Measurements from ENCODE around the gene PMM1. TPM values are rescaled to one million over a fixed set of nuclear protein-coding genes. Genes with fewer than 3 reads are reported as not detected.

PMM1 gene
- total RNA-seq, 1 experiment from 2014 or later = 19.8 TPM

GRCh38 chr22:41562461-41562860 lies 27.2 kb downstream of the PMM1 start:
- Histone ChIP-seq H2BK12ac (ENCODE audit: insufficient read length, low read depth, low read length) (no peak overlapping the region), H2BK20ac (ENCODE audit: low read depth, low read length, poor library complexity, severe bottlenecking) (no peak overlapping the region), H3K79me2 (ENCODE audit: insufficient read depth, low read length) (no peaks in the 10 kb centered on the region), H3K9ac (ENCODE audit: extremely low read depth, insufficient read length, low read length) (no peak overlapping the region), H3K27ac (ENCODE audit: insufficient read length, low read depth, low read length) (no peak overlapping the region), H4K20me1 (ENCODE audit: control insufficient read depth, insufficient read depth, insufficient read length) (no peaks in the 10 kb centered on the region), H3K79me1 (ENCODE audit: insufficient read depth, low read depth, low read length, poor library complexity, severe bottlenecking) (no peaks in the 10 kb centered on the region), H3K56ac (ENCODE audit: insufficient read length, low read depth, low read length) (no peak overlapping the region), H4K91ac (ENCODE audit: insufficient read length, low read depth, low read length) (no peak overlapping the region), H3K4me2 (ENCODE audit: insufficient read depth, insufficient read length, low read length) (no peak overlapping the region), H3K9me3 (ENCODE audit: control insufficient read depth, low read depth, low read length) (no peaks in the 10 kb centered on the region), H3K4ac (ENCODE audit: low read depth, low read length) (no peak overlapping the region), H3K27me3 (ENCODE audit: insufficient read depth, low read length) (no peaks in the 10 kb centered on the region), H2AK5ac (ENCODE audit: insufficient read length, low read length) (no peak overlapping the region), H2BK120ac (ENCODE audit: low read depth, low read length, poor library complexity, severe bottlenecking) (no peak overlapping the region), H4K8ac (replicated peaks; ENCODE audit: insufficient read length, low read depth, low read length) (no peak overlapping the region), H3K23me2 (ENCODE audit: insufficient read length, low read depth, low read length, poor library complexity, severe bottlenecking) (no peaks in the 10 kb centered on the region), H2BK15ac (ENCODE audit: low read depth, low read length) (no peak overlapping the region), H2BK5ac (ENCODE audit: insufficient read length, low read length) (no peak overlapping the region), H4K5ac (ENCODE audit: insufficient read length, low read depth, low read length) (no peak overlapping the region), H3K4me1 (ENCODE audit: insufficient read depth, low read length) (peaks cover 3% of the 10 kb centered on the region; the same call in 1 of the 2 replicates), H3K18ac (ENCODE audit: insufficient read length, low read depth, low read length) (no peak overlapping the region), H2AFZ (ENCODE audit: low read length) (no peak overlapping the region), H3T11ph (ENCODE audit: low read length) (no peak overlapping the region), H3K14ac (ENCODE audit: insufficient read depth, low read length) (no peak overlapping the region), H3K23ac (ENCODE audit: insufficient read length, low read depth, low read length) (no peak overlapping the region)
- H3K4me3 Mint-ChIP-seq = no peak overlapping the region; a peak in 1 of 5 replicates
- TF ChIP-seq CTCF (conservative IDR thresholded peaks at IDR 0.05) = no peak
- no peak for DNase-seq
- H3K4me1 Mint-ChIP-seq = peaks cover 42 to 46% of the 10 kb centered on the region in 2 experiments
- peaks cover 7% of the 10 kb centered on the region; the same call in 1 of the 2 replicates for H3K27me3 Mint-ChIP-seq (ENCODE audit: low read depth)
- no peaks in the 10 kb centered on the region; a peak in 1 of 7 replicates for H3K36me3 Mint-ChIP-seq (ENCODE audit: insufficient read depth in 1 of 3, low read depth in 3 of 3)
- no CpG with 5 or more reads among the region's 4 CpGs for WGBS (ENCODE audit: extremely low coverage, insufficient read length, low lambda C conversion rate)
- H3K27ac Mint-ChIP-seq = peak overlapping the region in 1 of 3 experiments; percentile 23; a peak in 1 of 7 replicates
- no peaks in the 10 kb centered on the region for H3K9me3 Mint-ChIP-seq
